GM19324 (cell line): ENCODE measurements around the gene P2RX2.

ENCODE experiments used
- ATAC-seq: cut with Tn5 transposase; IDR thresholded peaks from one replicate; pipeline ENCODE4 v1.9.1; 2021; ENCODE audit warnings: mild to moderate bottlenecking, moderate library complexity; ENCODE audit not compliant: unreplicated experiment, low FRiP score

The P2RX2 gene

GRCh38 chr12:132633398-132633797, 14.8 kb downstream of the P2RX2 start:
- ATAC-seq: no peak

DNA sequence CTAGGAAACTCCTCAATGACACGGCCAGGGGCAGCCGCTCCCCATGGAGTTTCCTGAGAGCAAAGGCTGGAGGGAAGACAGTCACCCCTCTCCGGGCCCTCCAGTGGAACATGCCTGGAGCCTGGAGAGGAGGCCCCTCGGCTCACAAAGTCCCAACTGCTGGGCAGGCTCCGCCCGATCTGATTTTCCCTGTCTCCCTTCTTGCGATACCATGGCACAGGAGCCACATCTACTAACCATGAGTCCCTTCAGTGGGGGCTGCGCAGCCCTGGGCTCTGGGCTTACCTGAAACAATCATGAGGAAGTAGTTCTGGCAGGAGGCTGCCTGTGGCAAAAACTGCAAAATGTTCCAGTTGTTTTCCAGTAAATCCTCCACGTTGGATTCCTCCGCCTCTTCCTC, 15.3 kb downstream of the P2RX2 start:
- ATAC-seq: no peak

DNA sequence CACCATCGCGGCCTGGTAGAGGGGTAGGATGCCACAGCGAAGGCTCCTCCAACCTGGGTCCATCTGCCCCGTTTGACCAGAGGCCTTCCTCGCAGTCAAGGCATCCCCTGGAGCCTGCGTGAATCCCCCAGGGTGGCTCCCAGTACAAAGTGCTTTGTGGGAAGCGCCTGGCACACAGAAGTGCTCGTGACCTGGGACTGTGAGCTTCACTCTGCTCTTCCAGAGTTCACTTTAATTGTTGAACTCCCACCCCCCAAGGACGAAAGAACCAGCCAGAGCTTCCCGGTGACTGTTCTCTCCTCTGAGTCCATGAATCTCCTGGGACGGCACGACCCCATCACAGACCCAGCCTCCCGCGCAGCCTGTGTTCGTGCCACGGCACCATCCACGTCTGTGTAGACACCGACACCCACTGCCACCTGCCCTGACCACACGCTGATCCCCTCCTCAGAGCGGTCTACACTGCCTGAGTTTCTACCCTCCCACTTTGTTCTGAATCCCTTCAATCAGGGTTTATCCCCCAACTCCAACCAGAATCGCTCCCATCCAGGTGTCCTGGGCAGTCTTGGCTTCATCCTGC, 15.9 kb downstream of the P2RX2 start:
- no peak for ATAC-seq

- no peak for ATAC-seq
Measured at GRCh38 chr12:132635076-132635955, 16.7 kb downstream of the P2RX2 start.

DNA sequence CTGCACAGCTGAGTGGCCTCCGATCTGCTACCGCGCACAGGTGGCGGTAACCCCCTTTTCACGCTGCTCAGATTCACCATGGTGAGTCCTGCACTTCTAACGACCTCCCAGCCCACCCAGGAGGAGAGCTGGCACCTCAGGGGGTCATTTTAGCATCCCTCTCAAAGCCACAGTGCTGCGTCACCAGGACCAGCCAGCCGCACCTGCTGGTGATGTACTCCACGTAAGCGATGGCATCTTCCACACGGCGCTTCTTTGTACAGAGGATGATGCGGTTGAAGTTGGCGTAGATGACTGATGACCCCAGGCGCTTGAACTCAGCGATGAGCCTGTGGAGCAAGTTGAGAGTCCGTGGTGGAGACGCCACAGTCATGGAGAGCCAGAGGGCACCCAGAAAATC, 19.2 kb downstream of the P2RX2 start:
- no peak for ATAC-seq

- no peak for ATAC-seq
Measured at GRCh38 chr12:132638541-132639408, 20.2 kb downstream of the P2RX2 start.

DNA sequence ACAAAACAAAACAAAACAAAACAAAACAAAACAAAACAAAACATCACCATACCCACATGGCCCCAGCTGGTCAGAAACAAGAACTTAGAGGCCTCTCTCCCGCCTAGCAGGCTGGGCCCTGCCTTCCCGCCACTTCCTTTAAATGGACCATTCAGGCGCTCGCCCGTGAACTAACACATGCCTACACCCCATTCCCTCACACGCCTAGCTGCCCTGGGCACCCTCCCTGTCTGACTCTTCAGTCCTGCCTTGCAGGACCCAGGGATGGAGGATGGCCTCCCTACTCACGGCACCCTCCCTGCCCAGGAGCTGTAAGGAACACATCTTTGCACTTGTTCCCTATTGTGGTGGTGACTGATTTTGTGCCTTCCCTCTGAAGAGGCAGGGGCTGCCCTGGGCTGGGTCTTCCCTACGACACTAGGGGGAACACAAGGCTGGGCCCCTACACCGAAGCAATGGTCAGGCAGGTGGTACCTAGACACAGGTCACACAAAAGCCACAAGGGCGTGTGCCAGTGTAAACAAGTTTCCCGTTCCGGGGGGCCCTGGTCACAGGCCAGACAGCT, 21.5 kb downstream of the P2RX2 start:
- no peak for ATAC-seq

DNA sequence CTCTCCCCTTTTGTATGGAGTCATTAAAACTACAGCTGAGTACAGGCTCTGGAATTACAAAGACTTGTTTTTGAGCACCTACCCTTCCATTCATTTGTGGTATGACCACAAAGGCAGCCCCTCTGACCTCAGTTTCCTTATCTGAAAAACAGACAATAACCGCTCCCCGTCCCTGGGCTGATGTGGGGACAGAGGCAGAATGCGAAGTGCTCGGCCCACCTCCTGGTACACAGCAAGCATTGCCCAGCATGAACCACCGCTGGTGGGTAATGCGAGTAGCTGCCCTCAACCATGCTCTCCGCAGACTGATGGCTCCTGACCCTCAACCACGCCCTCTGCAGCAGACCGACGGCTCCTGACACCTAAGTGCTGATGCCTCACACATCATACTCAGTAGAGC, 22.4 kb downstream of the P2RX2 start:
- ATAC-seq: no peak

DNA sequence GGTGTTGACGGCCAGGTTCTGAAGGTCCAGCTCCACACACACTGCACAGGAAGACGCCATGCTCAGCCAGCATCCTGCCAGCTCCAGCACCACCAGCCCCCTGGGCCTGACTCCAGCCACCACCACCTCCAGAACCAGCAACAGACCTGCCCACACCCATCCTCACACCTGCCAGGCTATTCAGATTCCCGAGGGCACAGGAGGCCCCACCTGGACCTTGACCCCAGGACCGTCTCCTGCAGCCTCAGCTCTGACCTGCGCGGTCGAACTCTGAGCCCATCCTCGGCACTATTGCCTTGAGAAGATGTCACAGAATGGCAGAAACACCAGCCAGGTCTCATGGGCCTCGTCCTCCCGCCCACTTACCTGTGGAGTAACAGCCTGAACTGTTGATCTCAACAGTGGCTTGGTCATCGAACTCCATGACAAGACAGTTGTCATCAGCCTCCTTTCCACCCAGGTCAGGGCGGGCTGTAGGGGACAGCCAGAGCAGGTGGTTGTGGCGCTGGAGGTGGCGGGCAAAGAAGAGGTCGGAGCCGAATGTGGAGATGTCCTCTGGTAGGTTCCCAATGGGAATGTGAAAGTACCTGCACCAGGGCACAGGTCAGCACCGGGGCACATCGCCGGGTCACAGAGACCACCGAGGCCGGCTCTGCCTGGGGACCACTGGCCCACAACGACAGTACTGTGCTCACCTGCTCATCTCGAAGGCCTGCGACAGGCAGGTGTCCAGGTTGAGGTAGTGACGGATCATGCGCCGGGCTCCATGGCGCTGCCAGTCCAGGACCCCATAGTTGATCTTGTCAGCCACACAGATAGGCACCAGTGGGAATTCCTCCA, 23.5 kb downstream of the P2RX2 start:
- no peak for ATAC-seq

GRCh38 chr12:132642846-132643835, 24.6 kb downstream of the P2RX2 start:
- no peak for ATAC-seq

- no peak for ATAC-seq
Measured at GRCh38 chr12:132646850-132647249, 28.3 kb downstream of the P2RX2 start.

DNA sequence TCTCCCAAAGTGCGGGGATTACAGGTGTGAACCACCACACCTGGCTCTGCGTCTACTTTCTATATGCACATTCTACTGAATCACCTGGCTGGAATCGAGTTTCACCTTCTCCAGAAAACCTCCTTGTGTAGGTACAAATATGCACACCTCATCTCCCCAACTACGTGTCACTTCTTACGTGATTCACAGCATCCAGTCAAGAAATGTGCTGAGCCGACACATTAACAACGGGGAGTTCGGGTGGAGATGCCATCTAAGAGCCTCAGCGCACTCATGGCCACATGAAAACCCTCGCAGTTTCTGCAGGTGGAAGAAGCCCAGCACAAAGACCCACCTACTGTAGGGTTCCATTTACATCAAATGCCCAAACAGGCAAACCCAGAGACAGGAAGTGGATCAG, 29.3 kb downstream of the P2RX2 start:
- ATAC-seq: no peak

GRCh38 chr12:132648616-132649225, 30.1 kb downstream of the P2RX2 start:
- no peak for ATAC-seq

DNA sequence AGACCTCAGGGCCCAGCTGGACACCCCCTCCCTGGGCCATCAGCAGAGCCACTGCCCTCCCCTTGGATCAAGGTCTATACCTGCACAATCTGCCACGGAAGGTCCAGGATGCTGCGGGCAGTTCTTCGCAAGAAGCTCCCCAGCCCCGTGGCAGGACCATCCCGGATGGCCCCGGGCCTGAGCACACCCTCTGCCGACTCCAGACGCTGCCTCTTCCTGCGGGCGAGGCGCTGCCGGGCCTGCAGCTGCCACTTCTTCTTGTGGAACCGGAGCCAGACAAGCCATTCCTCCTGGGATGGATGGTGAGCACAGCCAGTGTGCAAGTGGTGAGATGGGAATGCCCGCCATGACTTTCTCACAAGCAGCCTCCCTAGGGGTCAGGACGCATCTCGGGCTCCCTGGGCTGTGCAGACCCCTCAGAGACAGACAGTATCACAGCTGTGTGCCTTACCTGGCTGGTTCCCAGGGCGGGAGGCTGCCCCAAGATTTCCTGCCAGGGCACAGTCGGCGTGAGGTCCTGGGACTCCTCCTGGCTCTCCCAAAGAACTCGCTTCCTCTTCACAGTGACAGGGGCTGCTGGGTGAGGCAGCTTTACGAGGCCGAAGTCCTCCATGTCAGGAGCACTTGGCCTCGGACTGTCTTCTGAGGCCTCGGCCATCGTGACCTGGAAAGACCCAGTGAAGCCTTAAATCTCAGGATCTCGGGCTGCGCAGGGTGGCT, 30.8 kb downstream of the P2RX2 start:
- no peak for ATAC-seq

- ATAC-seq: no peak
Measured at GRCh38 chr12:132651444-132652100, 33.0 kb downstream of the P2RX2 start.

- no peak for ATAC-seq
Measured at GRCh38 chr12:132653567-132654290, 35.2 kb downstream of the P2RX2 start.
